ENCODE measurements around the gene CAP2. TPM values are rescaled to one million over a fixed set of nuclear protein-coding genes. Genes with fewer than 3 reads are reported as not detected.
"Not testable (repeated sequence)": the region's sequence is repeated elsewhere in the genome, so short reads cannot be mapped to it uniquely, and the experiment has no call there.

CAP2 gene
- total RNA-seq, 1 donor = 49.7 TPM

- no peak overlapping the region for H3K4me3 ChIP-seq (ENCODE audit: low read depth, low read length)
- TF ChIP-seq, protein P1, sequence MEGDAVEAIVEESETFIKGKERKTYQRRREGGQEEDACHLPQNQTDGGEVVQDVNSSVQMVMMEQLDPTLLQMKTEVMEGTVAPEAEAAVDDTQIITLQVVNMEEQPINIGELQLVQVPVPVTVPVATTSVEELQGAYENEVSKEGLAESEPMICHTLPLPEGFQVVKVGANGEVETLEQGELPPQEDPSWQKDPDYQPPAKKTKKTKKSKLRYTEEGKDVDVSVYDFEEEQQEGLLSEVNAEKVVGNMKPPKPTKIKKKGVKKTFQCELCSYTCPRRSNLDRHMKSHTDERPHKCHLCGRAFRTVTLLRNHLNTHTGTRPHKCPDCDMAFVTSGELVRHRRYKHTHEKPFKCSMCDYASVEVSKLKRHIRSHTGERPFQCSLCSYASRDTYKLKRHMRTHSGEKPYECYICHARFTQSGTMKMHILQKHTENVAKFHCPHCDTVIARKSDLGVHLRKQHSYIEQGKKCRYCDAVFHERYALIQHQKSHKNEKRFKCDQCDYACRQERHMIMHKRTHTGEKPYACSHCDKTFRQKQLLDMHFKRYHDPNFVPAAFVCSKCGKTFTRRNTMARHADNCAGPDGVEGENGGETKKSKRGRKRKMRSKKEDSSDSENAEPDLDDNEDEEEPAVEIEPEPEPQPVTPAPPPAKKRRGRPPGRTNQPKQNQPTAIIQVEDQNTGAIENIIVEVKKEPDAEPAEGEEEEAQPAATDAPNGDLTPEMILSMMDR (IDR thresholded peaks at IDR 0.05; ENCODE audit: insufficient read depth, low read depth, low read length) = no peak
- DNase-seq (ENCODE audit: low read depth) = no peak
Observed at GRCh38 chr6:17420368-17420767, 27.0 kb downstream of the CAP2 start.

GRCh38 chr6:17421406-17421805 is 28.0 kb downstream of the CAP2 start:
- DNase-seq (ENCODE audit: low read depth) = no peak
- TF ChIP-seq, protein P1 (IDR thresholded peaks at IDR 0.05; ENCODE audit: insufficient read depth, low read depth, low read length) = no peak
- H3K4me3 ChIP-seq (ENCODE audit: low read depth, low read length) = no peak overlapping the region

GRCh38 chr6:17423026-17423425 is 29.6 kb downstream of the CAP2 start:
- TF ChIP-seq, protein P1 (IDR thresholded peaks at IDR 0.05; ENCODE audit: insufficient read depth, low read depth, low read length) = no peak
- no peak for DNase-seq (ENCODE audit: low read depth)

DNA sequence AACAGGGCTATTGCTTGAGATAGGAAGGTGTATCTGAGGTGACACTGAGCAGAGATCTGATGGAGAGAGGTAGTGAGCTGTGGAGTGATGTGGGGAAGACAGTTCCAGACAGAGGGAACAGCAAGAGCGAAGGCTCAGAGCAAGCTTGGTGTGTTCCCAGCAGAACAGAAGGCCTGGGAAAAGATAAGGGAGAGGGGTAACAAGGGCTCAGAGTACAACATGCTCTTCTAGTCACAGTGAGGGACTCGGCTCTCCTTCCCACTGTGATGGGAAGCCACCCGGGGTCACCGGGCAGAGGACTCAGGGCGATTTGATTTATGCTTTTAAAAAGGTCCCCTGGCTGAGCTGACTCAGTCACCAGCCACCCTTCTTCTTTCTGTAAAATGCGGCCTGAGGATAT is 33.7 kb downstream of the CAP2 start:
- TF ChIP-seq, protein P1 (IDR thresholded peaks at IDR 0.05; ENCODE audit: insufficient read depth, low read depth, low read length) = no peak
- no peak overlapping the region for H3K4me3 ChIP-seq (ENCODE audit: low read depth, low read length)
- DNase-seq (ENCODE audit: low read depth) = no peak

More at GRCh38 chr6:17423026-17423425, 29.6 kb downstream of the CAP2 start:
- no peak overlapping the region for H3K4me3 ChIP-seq (ENCODE audit: low read depth, low read length)

GRCh38 chr6:17427617-17428016 is 34.2 kb downstream of the CAP2 start:
- no peak overlapping the region for H3K4me3 ChIP-seq (ENCODE audit: low read depth, low read length)
- TF ChIP-seq, protein P1 (IDR thresholded peaks at IDR 0.05; ENCODE audit: insufficient read depth, low read depth, low read length) = no peak
- no peak for DNase-seq (ENCODE audit: low read depth)

GRCh38 chr6:17428595-17429120 is 35.3 kb downstream of the CAP2 start:
- DNase-seq (ENCODE audit: low read depth) = peak; percentile 12
- not testable (repeated sequence) for H3K4me3 ChIP-seq (ENCODE audit: low read depth, low read length)

DNA sequence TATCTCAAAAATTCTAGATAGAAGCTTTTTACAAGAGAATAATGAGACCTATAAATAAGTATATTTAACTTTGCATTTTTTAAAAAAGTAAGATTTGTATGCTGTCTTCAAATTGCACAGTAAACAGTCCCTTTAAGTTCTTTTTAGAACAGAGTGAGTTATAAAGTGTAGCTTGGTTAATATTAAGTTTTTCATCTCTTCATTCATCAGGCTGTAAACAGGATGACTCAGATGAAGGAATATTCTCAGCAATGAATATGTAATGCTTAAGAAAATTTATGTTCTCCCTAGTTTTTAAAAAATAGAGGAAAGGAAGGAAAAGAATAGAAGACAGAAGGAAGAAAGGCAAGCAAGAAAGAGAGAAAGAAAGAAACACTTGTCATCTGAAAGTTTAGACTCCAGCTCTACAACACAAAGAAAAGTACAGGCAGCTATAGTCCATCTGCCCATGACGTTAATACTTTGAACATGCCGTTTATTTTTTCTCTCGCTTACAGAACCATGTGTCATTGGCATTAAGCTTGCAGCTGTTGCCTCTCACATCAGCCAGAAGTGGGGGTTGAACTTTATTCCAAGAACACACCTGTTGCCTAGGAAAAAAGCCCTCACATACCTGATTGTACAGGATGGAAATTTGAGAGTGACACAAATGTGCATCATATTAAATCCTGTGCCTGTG is 36.1 kb downstream of the CAP2 start:
- TF ChIP-seq, protein P1 (IDR thresholded peaks at IDR 0.05; ENCODE audit: insufficient read depth, low read depth, low read length) = no peak
- peak; percentile 34 for DNase-seq (ENCODE audit: low read depth)
- H3K4me3 ChIP-seq (ENCODE audit: low read depth, low read length) = no peak overlapping the region

Data from fibroblast of villous mesenchyme (primary cell).